Stimulated activated CD4-positive, alpha-beta T cell treated with anti-CD3 and anti-CD28 coated beads, Interleukin-2, amount 100 ng/mL, for 48 hours (primary cell): ENCODE measurements around the gene SPRR2E.
"Not testable (repeated sequence)": the region's sequence is repeated elsewhere in the genome, so short reads cannot be mapped to it uniquely, and the experiment has no call there.

ENCODE experiments used
- DNase-seq, 2 donors: peaks; one replicate each; pipeline ENCODE4 v3.0.0-alpha.2; 2020

SPRR2E gene

GRCh38 chr1:153058826-153059784 lies 35.2 kb downstream of the SPRR2E start:
- DNase-seq, result no peak

DNA sequence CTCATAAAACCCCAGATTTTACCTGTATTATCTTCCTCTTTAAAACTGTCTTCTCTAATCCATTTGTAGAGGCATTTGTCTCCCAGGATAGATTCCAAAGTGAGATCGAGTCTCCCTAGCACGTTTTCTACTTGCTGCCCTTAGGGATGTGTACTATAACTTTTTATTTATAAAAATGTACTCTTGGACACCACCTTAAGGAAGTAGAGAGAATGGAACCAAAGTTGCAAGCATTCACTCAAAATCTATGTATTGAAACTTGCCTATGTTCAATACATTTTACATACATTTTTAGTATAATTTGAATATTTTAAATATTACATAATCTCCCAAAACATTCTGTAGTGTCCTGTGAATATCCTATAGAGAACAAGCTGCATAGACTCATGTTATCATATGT lies 36.2 kb downstream of the SPRR2E start:
- DNase-seq, result no peak

DNA sequence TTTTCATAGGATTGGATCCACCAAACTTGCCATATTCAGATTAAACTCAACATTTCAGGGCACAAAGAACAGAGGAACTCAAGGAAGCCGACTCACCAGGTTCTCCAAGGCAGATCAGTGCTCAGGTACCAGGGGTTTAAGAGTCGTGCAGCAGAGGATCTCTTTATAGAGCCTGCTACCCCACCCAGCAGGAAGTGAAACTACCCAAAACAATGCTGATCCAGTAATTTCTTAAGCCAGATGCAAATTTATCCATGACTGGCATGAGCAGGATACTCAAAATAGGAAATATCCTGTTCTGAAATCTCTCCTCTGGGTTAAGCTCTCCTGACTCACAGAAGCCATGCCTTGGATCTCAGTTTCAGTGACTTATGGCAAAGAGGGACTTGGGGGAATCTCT lies 37.0 kb downstream of the SPRR2E start, which contains the start of gene SPRR2A:
Gene SPRR2A, minus strand, starts transcription at position 138 of the 400 bp plus-strand sequence. CDS start 777 bp downstream, outside the sequence.
- no peak for DNase-seq

- DNase-seq, result not testable (repeated sequence)
Observed at GRCh38 chr1:153056111-153056510, 38.2 kb downstream of the SPRR2E start.

GRCh38 chr1:153049211-153049610 lies 45.1 kb downstream of the SPRR2E start:
- DNase-seq, result no peak
